AG09319 (cell line): ENCODE data around the gene SOCS7.

Experiments
- DNase-seq: peaks from one replicate; pipeline ENCODE4 v3.0.0-alpha.2; 2010; ENCODE audit warnings: low read depth; ENCODE audit errors: extremely low read depth
- CTCF ChIP-seq: IDR thresholded peaks from 2 replicates; pipeline ENCODE4 v1.5.1; 2011; ENCODE audit warnings: low read depth, mild to moderate bottlenecking, inconsistent platforms, low read length, moderate library complexity

The SOCS7 gene

GRCh38 chr17:38369124-38369886 is 17.7 kb downstream of the SOCS7 start:
- no peak for DNase-seq
- TF ChIP-seq CTCF: no peak

GRCh38 chr17:38379448-38379847 is 27.8 kb downstream of the SOCS7 start:
- no peak for DNase-seq
- TF ChIP-seq CTCF: no peak

GRCh38 chr17:38395090-38395489 is 43.4 kb downstream of the SOCS7 start:
- no peak for DNase-seq
- no peak for TF ChIP-seq CTCF

- DNase-seq: no peak
- no peak for TF ChIP-seq CTCF
These were observed 45.6 kb downstream of the SOCS7 start for GRCh38 chr17:38397227-38397626.

GRCh38 chr17:38400286-38400685 is 48.6 kb downstream of the SOCS7 start:
- no peak for DNase-seq
- no peak for TF ChIP-seq CTCF

GRCh38 chr17:38401459-38401858 is 49.8 kb downstream of the SOCS7 start:
- no peak for TF ChIP-seq CTCF
- DNase-seq: no peak

GRCh38 chr17:38402897-38403296 is 51.3 kb downstream of the SOCS7 start:
- no peak for DNase-seq
- no peak for TF ChIP-seq CTCF
